ENCODE measurements around the gene RTP4. TPM values are rescaled to one million over a fixed set of nuclear protein-coding genes. Genes with fewer than 3 reads are reported as not detected.

RTP4 gene
- total RNA-seq, 4 donors from 2014 or later, result 0.45 to 3.4 (median 1.5) TPM

Other genes with a start within 250 kb of the RTP4 start
- gene RPL39L, start 228.9 kb upstream of the RTP4 start, total RNA-seq, result 1 to 10 TPM; 6.0 to 8.6 (median 6.9) TPM
- not detected for gene RTP1, start 170.9 kb upstream of the RTP4 start, total RNA-seq
- 10 to 100 TPM in 1 of 4 donors, 1 to 10 TPM in 3; 5.5 to 11.6 (median 7.2) TPM for gene MASP1, start 76.6 kb upstream of the RTP4 start, total RNA-seq

All from thyroid gland (tissue), 4 donors.